ENCODE results near the gene WNT11. TPM values are rescaled to one million over a fixed set of nuclear protein-coding genes. Genes with fewer than 3 reads are reported as not detected.

WNT11 gene
- total RNA-seq, 6 experiments from 2014 or later, result 2.8 to 13.1 (median 5.5) TPM

GRCh38 chr11:76196849-76197248, 9.5 kb downstream of the WNT11 start:
- DNase-seq (no peak), ATAC-seq (no peak)
- no peak for TF ChIP-seq POLR2A (IDR thresholded peaks at IDR 0.05)
- intact Hi-C loops (cut with DNase I), result no loop called here
- H3K9me3 ChIP-seq, result no peaks in the 10 kb centered on the region
- WGBS (ENCODE audit: insufficient coverage, low coverage, low lambda C conversion rate, missing lambda C conversion rate), result 94% methylated on average over 2 of the region's 3 CpGs
- H3K27me3 ChIP-seq, result no peaks in the 10 kb centered on the region
- H3K36me3 ChIP-seq, result no peaks in the 10 kb centered on the region
- H3K4me3 ChIP-seq, result no peak overlapping the region
- H3K4me1 ChIP-seq, result no peaks in the 10 kb centered on the region
- no peak overlapping the region for H3K27ac ChIP-seq

- TF ChIP-seq CTCF (IDR thresholded peaks at IDR 0.05) (no peak), POLR2A (IDR thresholded peaks at IDR 0.05) (no peak)
- ATAC-seq, result no peak
- intact Hi-C loops (cut with DNase I), result no loop called here
- WGBS (ENCODE audit: insufficient coverage, low coverage, low lambda C conversion rate, missing lambda C conversion rate), result 100% methylated on average over 1 of the region's 21 CpGs
- no peak for DNase-seq
- no peaks in the 10 kb centered on the region for H3K27me3 ChIP-seq
- H3K36me3 ChIP-seq, result no peaks in the 10 kb centered on the region
- no peak overlapping the region for H3K27ac ChIP-seq
- H3K9me3 ChIP-seq, result no peaks in the 10 kb centered on the region
- no peaks in the 10 kb centered on the region for H3K4me1 ChIP-seq
- H3K4me3 ChIP-seq, result no peak overlapping the region
Observed at GRCh38 chr11:76194872-76195668, 11.2 kb downstream of the WNT11 start.

GRCh38 chr11:76193219-76193618, 13.1 kb downstream of the WNT11 start:
- WGBS (ENCODE audit: insufficient coverage, low coverage, low lambda C conversion rate, missing lambda C conversion rate), result no CpG with 5 or more reads among the region's 9 CpGs
- Histone ChIP-seq H3K27me3 (no peaks in the 10 kb centered on the region), H3K36me3 (no peaks in the 10 kb centered on the region), H3K9me3 (no peaks in the 10 kb centered on the region), H3K27ac (no peak overlapping the region), H3K4me3 (no peak overlapping the region), H3K4me1 (no peaks in the 10 kb centered on the region)
- TF ChIP-seq POLR2A (IDR thresholded peaks at IDR 0.05), result no peak
- TF ChIP-seq CTCF (IDR thresholded peaks at IDR 0.05), result no peak
- intact Hi-C loops (cut with DNase I), result no loop called here
- ATAC-seq (no peak), DNase-seq (no peak)

- ATAC-seq, result no peak
- no peaks in the 10 kb centered on the region for H3K4me1 ChIP-seq
- H3K9me3 ChIP-seq, result no peaks in the 10 kb centered on the region
- 54% methylated on average over 7 of the region's 7 CpGs for WGBS (ENCODE audit: insufficient coverage, low coverage, low lambda C conversion rate, missing lambda C conversion rate)
- no peak overlapping the region for H3K4me3 ChIP-seq
- no peak for TF ChIP-seq POLR2A (IDR thresholded peaks at IDR 0.05)
- TF ChIP-seq CTCF (IDR thresholded peaks at IDR 0.05), result no peak
- no peaks in the 10 kb centered on the region for H3K36me3 ChIP-seq
- intact Hi-C loops (cut with DNase I), result no loop called here
- DNase-seq, result no peak
- H3K27ac ChIP-seq, result no peak overlapping the region
- H3K27me3 ChIP-seq, result no peaks in the 10 kb centered on the region
Observed at GRCh38 chr11:76190376-76190775, 15.9 kb downstream of the WNT11 start.

- Histone ChIP-seq H3K9me3 (no peaks in the 10 kb centered on the region), H3K27me3 (no peaks in the 10 kb centered on the region), H3K36me3 (no peaks in the 10 kb centered on the region), H3K4me3 (no peak overlapping the region), H3K27ac (no peak overlapping the region), H3K4me1 (no peaks in the 10 kb centered on the region)
- TF ChIP-seq POLR2A (IDR thresholded peaks at IDR 0.05), result no peak
- no peak for TF ChIP-seq CTCF (IDR thresholded peaks at IDR 0.05)
- no peak for ATAC-seq
- intact Hi-C loops (cut with DNase I), result no loop called here
- WGBS (ENCODE audit: insufficient coverage, low coverage, low lambda C conversion rate, missing lambda C conversion rate), result 75% methylated on average over 3 of the region's 6 CpGs
- DNase-seq, result no peak
Observed at GRCh38 chr11:76189682-76190081, 16.6 kb downstream of the WNT11 start.
